ENCODE data around the gene M6PR. TPM values are rescaled to one million over a fixed set of nuclear protein-coding genes. Genes with fewer than 3 reads are reported as not detected.

Gene M6PR
- total and polyA plus RNA-seq, 2 of the 8 experiments (the other 6 are each of a cell fraction or from before 2014, with no cell fraction given): 106 to 122 TPM

GRCh38 chr12:8980137-8980536 lies 30.7 kb upstream of the M6PR start:
- H3K23me2 ChIP-seq (ENCODE audit: low read depth, low read length): no peaks in the 10 kb centered on the region
- no peak overlapping the region for H3K18ac ChIP-seq (ENCODE audit: extremely low read depth, low read length)
- H3K4me3 ChIP-seq (ENCODE audit: extremely low read depth in 1 of 4, insufficient read depth in 2 of 4, low read depth in 3 of 4, low read length in 4 of 4): no peak overlapping the region
- no peaks in the 10 kb centered on the region for H3K36me3 ChIP-seq (ENCODE audit: control insufficient read depth in 2 of 4, insufficient read depth in 4 of 4, low read length in 3 of 4)
- H2BK20ac ChIP-seq (ENCODE audit: low read length): no peak overlapping the region
- H4K8ac ChIP-seq (ENCODE audit: extremely low read depth, insufficient read depth, low read length): no peak overlapping the region
- H3K23ac ChIP-seq (ENCODE audit: insufficient read length): no peak overlapping the region
- no peaks in the 10 kb centered on the region for H3K27me3 ChIP-seq (replicated peaks in 1 of 4; ENCODE audit: control insufficient read depth in 3 of 4, extremely low read depth in 1 of 4, insufficient read depth in 3 of 4, low read length in 3 of 4)
- no peak overlapping the region for H2AK5ac ChIP-seq (ENCODE audit: low read depth, low read length)
- H3K79me2 ChIP-seq (ENCODE audit: control insufficient read depth in 1 of 2, insufficient read depth in 2 of 2, low read length in 2 of 2): no peaks in the 10 kb centered on the region
- no peak overlapping the region for H3K4me2 ChIP-seq (ENCODE audit: insufficient read depth in 1 of 2, low read depth in 2 of 2, low read length in 2 of 2)
- no peak overlapping the region for H3K14ac ChIP-seq (ENCODE audit: insufficient read length)
- H4K5ac ChIP-seq (ENCODE audit: insufficient read length, low read depth, low read length): no peak overlapping the region
- POLR2A ChIA-PET (ENCODE audit: partially characterized antibody): no interaction called here
- no peak overlapping the region for H2BK120ac ChIP-seq (replicated peaks; ENCODE audit: low read depth, low read length)
- FAIRE-seq (no peak), DNase-seq (ENCODE audit: low read depth in 1 of 2, low spot score in 2 of 2) (no peak)
- no peak overlapping the region for H2BK15ac ChIP-seq (ENCODE audit: low read length)
- H3K79me1 ChIP-seq (ENCODE audit: low read depth, low read length): no peaks in the 10 kb centered on the region
- no peak overlapping the region for H2BK12ac ChIP-seq (ENCODE audit: low read depth, low read length)
- H4K91ac ChIP-seq (replicated peaks; ENCODE audit: insufficient read length, low read length): no peak overlapping the region
- CTCF ChIA-PET (ENCODE audit: partially characterized antibody): interaction anchor here (1.5 to 1.8 kb wide), 2 partner anchors 9 to 59 kb away, joined by 3 to 5 read pairs; partner anchors contain the start of gene KLRG1
- no peaks in the 10 kb centered on the region for H3K9me3 ChIP-seq (ENCODE audit: insufficient read depth in 2 of 2, low read depth in 1 of 2, low read length in 1 of 2)
- no peak overlapping the region for H3K9ac ChIP-seq (replicated peaks in 1 of 4; ENCODE audit: extremely low read depth in 1 of 4, low read depth in 3 of 4, low read length in 3 of 4)
- H3K4ac ChIP-seq (replicated peaks; ENCODE audit: insufficient read length, low read depth, low read length): no peak overlapping the region
- WGBS, 2 experiments (ENCODE audit: extremely low coverage in 1 of 2, insufficient coverage in 1 of 2, insufficient read length in 1 of 2, insufficient replicate concordance in 2 of 2, low coverage in 1 of 2, low lambda C conversion rate in 2 of 2, missing lambda C conversion rate in 1 of 2): 93% methylated on average over 3 of the region's 3 CpGs; no CpG with 5 or more reads in 1 of the 2 experiments
- no peak overlapping the region for H3K27ac ChIP-seq (ENCODE audit: low read depth, low read length)
- no peak overlapping the region for H2BK5ac ChIP-seq (ENCODE audit: low read depth, low read length)
- no peaks in the 10 kb centered on the region for H4K20me1 ChIP-seq (replicated peaks in 1 of 2; ENCODE audit: control insufficient read depth in 1 of 2, insufficient read depth in 2 of 2, low read length in 2 of 2)
- H3K4me1 ChIP-seq (replicated peaks in 1 of 4; ENCODE audit: control insufficient read depth in 3 of 4, insufficient read depth in 4 of 4, low read length in 3 of 4): no peaks in the 10 kb centered on the region
- H3K56ac ChIP-seq (replicated peaks; ENCODE audit: insufficient read length, low read depth, low read length): no peak overlapping the region
- no peak overlapping the region for H2AFZ ChIP-seq (ENCODE audit: low read length)
- TF ChIP-seq NRF1 (IDR thresholded peaks at IDR 0.05; ENCODE audit: low read depth, low read length) (no peak), HDAC6 (IDR thresholded peaks at IDR 0.05; ENCODE audit: low read depth, low read length) (no peak), BACH1 (IDR thresholded peaks at IDR 0.05; ENCODE audit: low read length) (no peak), SP2 (IDR thresholded peaks at IDR 0.05; ENCODE audit: low read length) (no peak), SP4 (IDR thresholded peaks at IDR 0.05; ENCODE audit: low read length) (no peak), USF2 (IDR thresholded peaks at IDR 0.05; ENCODE audit: low read length) (no peak)

Data from H1 (cell line).